RCC 7860 (cell line): ENCODE results near the gene GSDME.

Experiments used
- DNase-seq: peaks from one replicate; pipeline ENCODE4 v3.0.0-alpha.2; 2015; ENCODE audit warnings: low spot score
- FAIRE-seq: peaks from 2 replicates; lab custom pipeline; 2012; peaks lifted over from hg19 to GRCh38; lab: Jason Lieb, UNC

GSDME gene

DNA sequence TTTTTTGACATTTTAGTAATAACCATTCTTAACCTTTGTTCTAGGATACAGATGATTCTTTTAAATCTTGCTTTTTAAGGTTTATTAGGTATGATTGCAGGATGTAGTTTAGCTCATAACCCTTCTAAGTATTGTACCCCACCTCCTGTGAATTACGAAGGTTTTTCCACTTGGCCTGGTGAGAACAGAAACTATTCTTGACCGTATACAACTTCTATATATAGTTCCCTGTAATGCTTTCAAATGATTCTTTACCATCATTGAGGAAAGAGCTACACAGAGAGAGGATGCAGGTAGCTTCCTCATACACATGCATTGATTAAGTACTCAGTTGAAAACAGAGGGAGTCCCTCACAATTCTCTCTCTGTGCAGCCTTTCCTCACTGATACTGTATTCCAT is 97.8 kb downstream of the GSDME start:
- DNase-seq = no peak
- no peak for FAIRE-seq

DNA sequence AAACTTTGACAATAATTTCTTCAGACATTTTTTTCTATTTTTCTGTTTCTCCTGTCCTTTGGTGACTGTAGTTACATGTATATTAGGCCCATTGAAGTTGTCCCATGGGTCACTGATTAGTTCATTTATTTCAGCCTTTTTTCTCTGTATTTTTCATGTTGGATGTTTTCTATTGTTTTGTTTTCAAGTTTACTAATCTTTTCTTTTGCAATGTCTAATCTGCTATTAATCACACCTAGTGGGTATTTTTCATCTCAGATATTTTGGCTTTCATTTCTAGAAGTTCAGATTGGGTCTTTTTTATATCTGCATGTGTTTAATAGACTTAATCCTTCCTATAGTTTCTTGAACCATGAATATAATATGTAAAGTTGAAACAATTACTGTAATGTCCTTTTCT is 99.3 kb downstream of the GSDME start:
- DNase-seq (no peak), FAIRE-seq (no peak)

DNA sequence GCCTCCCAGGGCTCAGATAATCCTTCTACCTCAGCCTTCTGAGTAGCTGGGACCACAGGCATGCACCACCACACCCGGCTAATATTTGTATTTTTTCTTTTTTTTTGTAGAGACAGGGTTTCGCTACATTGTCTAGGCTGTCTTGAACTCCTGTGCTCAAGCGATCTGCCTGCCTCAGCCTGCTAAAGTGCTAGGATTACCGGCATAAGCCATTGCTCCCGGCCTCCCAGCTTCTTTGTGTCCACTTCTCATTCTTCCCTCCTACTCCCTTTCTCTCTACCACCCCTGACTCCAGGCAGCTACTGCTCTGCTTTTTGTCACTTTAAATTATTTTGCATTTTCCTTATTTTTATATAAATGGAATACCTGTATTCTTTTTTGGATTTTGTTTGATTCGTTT is 100.7 kb downstream of the GSDME start:
- FAIRE-seq (no peak), DNase-seq (no peak)

DNA sequence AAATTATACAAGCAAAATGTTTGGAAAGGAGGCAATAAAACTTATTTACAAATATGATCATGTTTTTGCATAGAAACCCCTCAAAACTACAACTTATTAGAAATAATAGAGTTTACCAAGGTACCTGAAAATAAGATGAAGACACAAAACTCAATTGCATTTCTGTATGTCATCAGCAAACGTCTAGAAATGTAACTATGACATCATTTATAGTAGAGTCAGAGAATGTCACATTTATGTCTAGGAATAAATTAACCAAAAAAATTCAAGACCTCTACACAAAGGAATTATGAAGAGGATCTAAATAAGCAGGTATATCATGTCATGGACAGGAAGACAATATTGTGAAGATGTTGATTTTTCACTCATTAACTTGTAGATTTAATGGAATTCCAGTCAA is 103.0 kb downstream of the GSDME start:
- FAIRE-seq = no peak
- DNase-seq = no peak

DNA sequence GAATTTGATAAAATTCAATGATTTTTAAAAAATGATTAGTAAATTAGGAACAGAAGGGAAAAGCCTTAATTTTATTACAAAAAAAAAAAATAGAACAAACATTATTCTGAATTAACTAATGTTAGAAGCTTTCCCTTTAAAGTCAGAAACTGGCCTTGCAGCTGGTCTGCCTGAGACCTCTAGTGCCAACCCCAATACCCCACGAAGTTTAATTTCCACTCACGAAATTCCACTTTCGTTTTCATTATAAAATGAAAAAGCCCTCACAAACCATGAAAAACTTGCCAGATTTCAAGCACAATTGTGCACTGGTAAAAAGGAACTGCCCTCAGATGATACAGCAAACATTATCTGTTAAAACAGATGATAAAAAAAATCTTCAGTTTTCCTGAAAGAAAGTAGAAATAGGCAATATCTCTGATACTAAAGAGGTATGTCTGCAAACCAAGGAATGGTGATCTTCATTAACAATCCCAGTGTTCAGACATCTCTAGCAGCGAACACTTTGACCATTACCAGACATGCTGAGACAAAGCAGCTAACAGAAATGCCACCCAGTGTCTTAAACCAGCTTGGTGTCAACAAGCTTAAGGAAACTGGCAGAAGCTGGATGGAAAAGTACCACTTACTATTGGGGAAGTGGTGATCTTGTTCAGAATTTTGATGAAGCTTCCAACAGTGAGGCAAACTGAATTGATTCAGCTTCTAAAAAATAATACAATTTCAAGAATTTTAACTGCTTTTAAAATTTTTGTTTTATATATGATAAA is 103.8 kb downstream of the GSDME start:
- no peak for DNase-seq
- no peak for FAIRE-seq

DNA sequence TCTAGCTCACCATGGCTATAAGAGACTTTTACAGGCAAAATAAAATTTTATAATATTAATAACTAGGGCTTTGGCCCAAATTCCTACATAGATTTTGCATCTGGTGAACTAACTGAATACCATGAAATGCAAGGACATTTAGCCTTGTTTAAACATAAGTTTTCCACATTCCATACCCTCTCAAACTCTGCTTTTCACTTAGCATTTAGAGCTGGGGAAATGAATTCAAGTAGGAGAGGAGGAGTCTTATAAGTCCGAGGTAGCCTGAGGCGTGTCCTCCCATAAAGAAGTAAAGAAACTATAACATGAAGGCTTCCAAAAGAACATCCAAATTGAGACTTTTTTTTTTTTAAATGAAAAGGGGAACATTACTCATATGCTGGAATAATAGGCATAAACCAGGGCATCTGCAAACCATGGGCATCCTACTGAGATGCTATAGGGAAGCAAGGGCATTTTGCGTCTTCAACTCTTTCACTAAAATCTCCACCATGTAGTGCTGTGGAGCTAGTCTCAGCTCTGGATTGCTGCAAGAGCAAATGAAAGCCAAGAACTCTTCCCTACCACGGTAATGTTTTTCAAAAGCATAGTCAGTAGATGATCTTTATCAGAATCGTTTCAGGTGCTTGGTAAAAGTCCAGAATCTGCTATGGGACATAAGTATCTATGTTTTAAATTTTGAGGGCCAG is 104.9 kb downstream of the GSDME start:
- FAIRE-seq (no peak), DNase-seq (no peak)
